SU-DHL-6 (cell line): Measurements from ENCODE around the gene LRP3.

Experiments
- H2AFZ ChIP-seq: fragments of 200-600 bp; sonication (generic); 2 replicates; pipeline ENCODE4 v1.6.1; 2014; ENCODE audit warnings: low read depth, mild to moderate bottlenecking, moderate library complexity, mixed read lengths, antibody characterized with exemption, low read length; ENCODE audit not compliant: severe bottlenecking
- H3F3A ChIP-seq: fragments of 200-600 bp; shearing (Covaris generic); 2 replicates; pipeline ENCODE4 v1.6.0; 2016; ENCODE audit warnings: antibody characterized with exemption, mild to moderate bottlenecking; ENCODE audit not compliant: insufficient read depth
- H3K27ac ChIP-seq: fragments of 200-600 bp; sonication (generic); 2 replicates; pipeline ENCODE4 v1.5.1; 2016; ENCODE audit warnings: low read depth, mild to moderate bottlenecking, low read length, moderate library complexity, mixed read lengths
- H3K27me3 ChIP-seq: fragments of 200-600 bp; sonication (generic), shearing (Covaris generic); 2 replicates; pipeline ENCODE4 v1.6.0; 2014; ENCODE audit warnings: mild to moderate bottlenecking, low read length
- H3K36me3 ChIP-seq: fragments of 200-600 bp; sonication (generic); 2 replicates; pipeline ENCODE4 v1.6.1; 2014; ENCODE audit warnings: mild to moderate bottlenecking, low read length, mixed read lengths
- H3K4me2 ChIP-seq: fragments of 300-600, 200-600 bp; shearing (Covaris generic), sonication (generic); 2 replicates; pipeline ENCODE4 v1.6.0; 2014; ENCODE audit warnings: low read length, low read depth, mild to moderate bottlenecking; ENCODE audit not compliant: poor library complexity, severe bottlenecking
- H3K4me3 ChIP-seq: fragments of 200-600 bp; sonication (generic); 2 replicates; pipeline ENCODE4 v1.5.1; 2014; ENCODE audit warnings: antibody characterized with exemption, low read length, mild to moderate bottlenecking, mixed read lengths; ENCODE audit not compliant: insufficient read depth, poor library complexity, severe bottlenecking
- H3K79me2 ChIP-seq: fragments of 200-600 bp; sonication (generic); 2 replicates; pipeline ENCODE4 v1.6.1; 2014; ENCODE audit warnings: mild to moderate bottlenecking, low read length, moderate library complexity; ENCODE audit not compliant: insufficient read depth
- H3K9ac ChIP-seq: fragments of 200-600 bp; sonication (generic); 2 replicates; pipeline ENCODE4 v1.7.0; 2014; ENCODE audit warnings: mild to moderate bottlenecking, low read length
- H3K9me2 ChIP-seq: fragments of 200-600 bp; sonication (generic); replicated peaks from 2 replicates; pipeline ENCODE4 v1.6.1; 2014; ENCODE audit warnings: low read length; ENCODE audit not compliant: insufficient read depth
- H3K9me3 ChIP-seq: fragments of 200-600 bp; sonication (generic); 2 replicates; pipeline ENCODE4 v1.6.1; 2014; ENCODE audit warnings: low read length, mixed read lengths; ENCODE audit not compliant: insufficient read depth
- H4K20me1 ChIP-seq: fragments of 200-600 bp; sonication (generic); 2 replicates; pipeline ENCODE4 v1.6.1; 2014; ENCODE audit warnings: low read depth, mild to moderate bottlenecking, antibody characterized with exemption, low read length, moderate library complexity, mixed read lengths
- CTCF ChIP-seq: fragments of 200-600 bp; sonication (generic); IDR thresholded peaks from one replicate; pipeline ENCODE4 v1.5.1; 2017; ENCODE audit warnings: antibody characterized with exemption, mild to moderate bottlenecking, low read length, moderate library complexity; ENCODE audit not compliant: insufficient read depth, poor library complexity, severe bottlenecking
- EZH2phosphoT487 ChIP-seq: fragments of 200-600 bp; sonication (generic), shearing (Covaris generic); conservative IDR thresholded peaks from 2 replicates; pipeline ENCODE4 v1.6.1; 2018; ENCODE audit warnings: mild to moderate bottlenecking, antibody characterized with exemption, low read length, moderate library complexity, mixed read lengths

LRP3 gene

GRCh38 chr19:33167438-33167837, 26.7 kb upstream of the LRP3 start:
- no peak overlapping the region for H3K4me2 ChIP-seq

GRCh38 chr19:33168528-33168927, 25.6 kb upstream of the LRP3 start:
- H3F3A ChIP-seq, result no peaks in the 10 kb centered on the region
- no peak overlapping the region for H2AFZ ChIP-seq
- no peak overlapping the region for H3K4me2 ChIP-seq
- H3K9me3 ChIP-seq, result no peaks in the 10 kb centered on the region
- H3K36me3 ChIP-seq, result no peaks in the 10 kb centered on the region
- H4K20me1 ChIP-seq, result no peaks in the 10 kb centered on the region
- no peak overlapping the region for H3K4me3 ChIP-seq
- H3K9me2 ChIP-seq, result no peaks in the 10 kb centered on the region
- TF ChIP-seq CTCF (no peak), EZH2phosphoT487 (no peak)
- no peaks in the 10 kb centered on the region for H3K79me2 ChIP-seq
- no peak overlapping the region for H3K27ac ChIP-seq
- no peak overlapping the region for H3K9ac ChIP-seq
- no peaks in the 10 kb centered on the region for H3K27me3 ChIP-seq

More at GRCh38 chr19:33167438-33167837, 26.7 kb upstream of the LRP3 start:
- no peaks in the 10 kb centered on the region for H3K79me2 ChIP-seq
- no peak overlapping the region for H2AFZ ChIP-seq
- H3K9me2 ChIP-seq, result no peaks in the 10 kb centered on the region
- H3K9me3 ChIP-seq, result no peaks in the 10 kb centered on the region
- no peak overlapping the region for H3K27ac ChIP-seq
- H3K27me3 ChIP-seq, result no peaks in the 10 kb centered on the region
- TF ChIP-seq CTCF, result no peak
- TF ChIP-seq EZH2phosphoT487, result no peak
- H3F3A ChIP-seq, result no peaks in the 10 kb centered on the region
- no peak overlapping the region for H3K9ac ChIP-seq
- H3K4me3 ChIP-seq, result no peak overlapping the region
- no peaks in the 10 kb centered on the region for H3K36me3 ChIP-seq
- no peaks in the 10 kb centered on the region for H4K20me1 ChIP-seq

- TF ChIP-seq CTCF, result no peak
- TF ChIP-seq EZH2phosphoT487, result no peak
- Histone ChIP-seq H3F3A (no peaks in the 10 kb centered on the region), H3K9ac (no peak overlapping the region), H3K27ac (no peak overlapping the region), H3K27me3 (no peaks in the 10 kb centered on the region), H3K9me3 (no peaks in the 10 kb centered on the region), H2AFZ (no peak overlapping the region), H3K9me2 (no peaks in the 10 kb centered on the region), H3K79me2 (no peaks in the 10 kb centered on the region), H3K4me2 (no peak overlapping the region), H4K20me1 (no peaks in the 10 kb centered on the region), H3K36me3 (no peaks in the 10 kb centered on the region), H3K4me3 (no peak overlapping the region)
These were observed 22.8 kb upstream of the LRP3 start for GRCh38 chr19:33171222-33171795.
